NCI-H2196 treated with DMSO at 0.1 percent for 48 hours (cell line): ENCODE results near the gene CTBP2.
A peak's percentile ranks its signal among the peaks of the same experiment; 100 is the strongest.

Source experiments
- DNase-seq: peaks from one replicate; lab custom pipeline; 2025; ENCODE audit not compliant: unreplicated experiment; lab: John Stamatoyannopoulos, UW

CTBP2 gene

GRCh38 chr10:125026036-125026931 lies 134.1 kb downstream of the CTBP2 start:
- DNase-seq, result no peak

- no peak for DNase-seq
Observed at GRCh38 chr10:125025341-125025740, 135.0 kb downstream of the CTBP2 start.

GRCh38 chr10:125024497-125025234 lies 135.7 kb downstream of the CTBP2 start:
- no peak for DNase-seq

- DNase-seq, result no peak
Observed at GRCh38 chr10:125023862-125024496, 136.4 kb downstream of the CTBP2 start.

GRCh38 chr10:125023255-125023654 lies 137.1 kb downstream of the CTBP2 start:
- DNase-seq, result peak; percentile 31

GRCh38 chr10:125022671-125023070 lies 137.7 kb downstream of the CTBP2 start:
- DNase-seq, result no peak

GRCh38 chr10:125021686-125022344 lies 138.5 kb downstream of the CTBP2 start:
- no peak for DNase-seq

GRCh38 chr10:125020871-125021270 lies 139.5 kb downstream of the CTBP2 start:
- DNase-seq, result no peak

GRCh38 chr10:125020386-125020785 lies 140.0 kb downstream of the CTBP2 start:
- DNase-seq, result no peak

- no peak for DNase-seq
Observed at GRCh38 chr10:125018576-125019143, 141.7 kb downstream of the CTBP2 start.

GRCh38 chr10:125017547-125018298 lies 142.6 kb downstream of the CTBP2 start:
- DNase-seq, result no peak

- DNase-seq, result no peak
Observed at GRCh38 chr10:125016611-125017202, 143.7 kb downstream of the CTBP2 start.

GRCh38 chr10:125016123-125016522 lies 144.2 kb downstream of the CTBP2 start:
- DNase-seq, result no peak

GRCh38 chr10:125015356-125015944 lies 144.9 kb downstream of the CTBP2 start:
- no peak for DNase-seq

GRCh38 chr10:125014836-125015355 lies 145.5 kb downstream of the CTBP2 start:
- no peak for DNase-seq

- DNase-seq, result no peak
Observed at GRCh38 chr10:125014086-125014830, 146.1 kb downstream of the CTBP2 start.

- DNase-seq, result no peak
Observed at GRCh38 chr10:125013529-125013872, 146.9 kb downstream of the CTBP2 start.

GRCh38 chr10:125012851-125013528 lies 147.4 kb downstream of the CTBP2 start:
- DNase-seq, result no peak
